Nephron (organoid): Measurements from ENCODE around the gene RSPO4.
"Not testable (repeated sequence)": the region's sequence is repeated elsewhere in the genome, so short reads cannot be mapped to it uniquely, and the experiment has no call there.

Experiments
- H3K27ac Mint-ChIP-seq, 3 experiments: 2 replicates each; pipeline ENCODE4 v1.8.0; 2020; ENCODE audit warnings: mixed read lengths in 3 of 3, mild to moderate bottlenecking in 2 of 3, moderate library complexity in 1 of 3
- H3K27me3 Mint-ChIP-seq: 2 replicates; pipeline ENCODE4 v1.8.0; 2021; ENCODE audit warnings: low read depth, mild to moderate bottlenecking, moderate library complexity, mixed read lengths
- H3K36me3 Mint-ChIP-seq: 2 replicates; pipeline ENCODE4 v1.8.0; 2020; ENCODE audit warnings: low read depth, mixed read lengths
- H3K4me1 Mint-ChIP-seq: 2 replicates; pipeline ENCODE4 v1.8.0; 2020; ENCODE audit warnings: mixed read lengths
- H3K4me3 Mint-ChIP-seq, 3 experiments: 2 replicates each; pipeline ENCODE4 v1.8.0; 2020; ENCODE audit warnings: mild to moderate bottlenecking in 3 of 3, mixed read lengths in 3 of 3, moderate library complexity in 2 of 3
- H3K9me3 Mint-ChIP-seq: 2 replicates; pipeline ENCODE4 v1.8.0; 2020; ENCODE audit warnings: mixed read lengths
- CTCF ChIP-seq, 3 experiments: fragments of 200-600 bp; sonication (generic); IDR thresholded peaks; one replicate each; pipeline ENCODE4 v1.5.0; 2021; ENCODE audit warnings: antibody characterized with exemption in 3 of 3; ENCODE audit not compliant: unreplicated experiment in 3 of 3

Gene RSPO4

GRCh38 chr20:986733-987355, 15.3 kb downstream of the RSPO4 start:
- no peaks in the 10 kb centered on the region for H3K36me3 Mint-ChIP-seq
- H3K4me3 Mint-ChIP-seq, result no peak overlapping the region
- H3K27me3 Mint-ChIP-seq, result peaks cover 11% of the 10 kb centered on the region
- no peaks in the 10 kb centered on the region for H3K9me3 Mint-ChIP-seq
- H3K4me1 Mint-ChIP-seq, result no peaks in the 10 kb centered on the region
- TF ChIP-seq CTCF (IDR thresholded peaks at IDR 0.05; ENCODE audit: unreplicated experiment in 3 of 3), result no peak
- H3K27ac Mint-ChIP-seq, result no peak overlapping the region

- H3K36me3 Mint-ChIP-seq, H3K27ac Mint-ChIP-seq, H3K9me3 Mint-ChIP-seq, H3K4me3 Mint-ChIP-seq, H3K4me1 Mint-ChIP-seq: not testable (repeated sequence)
- peaks cover 14% of the 10 kb centered on the region for H3K27me3 Mint-ChIP-seq
Measured at GRCh38 chr20:984994-985393, 17.1 kb downstream of the RSPO4 start.

GRCh38 chr20:982754-983153, 19.4 kb downstream of the RSPO4 start:
- TF ChIP-seq CTCF (IDR thresholded peaks at IDR 0.05; ENCODE audit: unreplicated experiment in 3 of 3), result no peak
- no peaks in the 10 kb centered on the region for H3K4me1 Mint-ChIP-seq
- no peaks in the 10 kb centered on the region for H3K9me3 Mint-ChIP-seq
- no peak overlapping the region for H3K27ac Mint-ChIP-seq
- H3K27me3 Mint-ChIP-seq, result peaks cover 21% of the 10 kb centered on the region
- no peaks in the 10 kb centered on the region for H3K36me3 Mint-ChIP-seq
- no peak overlapping the region for H3K4me3 Mint-ChIP-seq

GRCh38 chr20:977021-977420, 25.1 kb downstream of the RSPO4 start:
- Mint-ChIP-seq H3K4me1 (no peaks in the 10 kb centered on the region), H3K27ac (no peak overlapping the region)

GRCh38 chr20:976033-976432, 26.1 kb downstream of the RSPO4 start:
- Mint-ChIP-seq H3K4me1 (no peaks in the 10 kb centered on the region), H3K36me3 (no peaks in the 10 kb centered on the region), H3K27ac (no peak overlapping the region), H3K27me3 (peaks cover 18% of the 10 kb centered on the region), H3K9me3 (no peaks in the 10 kb centered on the region), H3K4me3 (no peak overlapping the region)
- no peak for TF ChIP-seq CTCF (IDR thresholded peaks at IDR 0.05; ENCODE audit: unreplicated experiment in 3 of 3)

More at GRCh38 chr20:977021-977420, 25.1 kb downstream of the RSPO4 start:
- Mint-ChIP-seq H3K9me3 (no peaks in the 10 kb centered on the region), H3K36me3 (no peaks in the 10 kb centered on the region), H3K4me3 (no peak overlapping the region), H3K27me3 (peaks cover 18% of the 10 kb centered on the region)
- no peak for TF ChIP-seq CTCF (IDR thresholded peaks at IDR 0.05; ENCODE audit: unreplicated experiment in 3 of 3)

GRCh38 chr20:973785-974194, 28.3 kb downstream of the RSPO4 start:
- TF ChIP-seq CTCF (IDR thresholded peaks at IDR 0.05; ENCODE audit: unreplicated experiment in 3 of 3), result peak; percentile 23 to 33 (median 30)
- Mint-ChIP-seq H3K4me1 (no peaks in the 10 kb centered on the region), H3K27me3 (peaks cover 12% of the 10 kb centered on the region), H3K27ac (no peak overlapping the region), H3K9me3 (no peaks in the 10 kb centered on the region), H3K4me3 (no peak overlapping the region), H3K36me3 (no peaks in the 10 kb centered on the region)
